HepG2 (cell line): ENCODE measurements around the gene ETF1. TPM values are rescaled to one million over a fixed set of nuclear protein-coding genes. Genes with fewer than 3 reads are reported as not detected.

Experiments
- BRD4 ChIP-seq: sonication (generic); formaldehyde crosslinking; IDR thresholded peaks from 2 replicates; pipeline ENCODE4 v1.4.0; 2020; ENCODE audit warnings: missing genetic modification reagents
- ETS1 ChIP-seq: sonication (generic); formaldehyde crosslinking; IDR thresholded peaks from 2 replicates; pipeline ENCODE4 v1.4.0; 2020; ENCODE audit warnings: missing genetic modification reagents
- FIP1L1 ChIP-seq: fragments of 200-400 bp; formaldehyde crosslinking; IDR thresholded peaks from 2 replicates; pipeline ENCODE4 v1.6.1; 2018; ENCODE audit warnings: low read depth, mild to moderate bottlenecking, low read length, moderate library complexity, borderline replicate concordance; ENCODE audit not compliant: insufficient read depth
- IRF1 ChIP-seq: sonication (generic); formaldehyde crosslinking; IDR thresholded peaks from 2 replicates; pipeline ENCODE4 v1.4.0; 2020; ENCODE audit warnings: low read depth, mild to moderate bottlenecking, missing genetic modification reagents
- NRL ChIP-seq: sonication (generic); formaldehyde crosslinking; IDR thresholded peaks from 2 replicates; pipeline ENCODE4 v1.5.0; 2020; ENCODE audit warnings: missing genetic modification reagents, mild to moderate bottlenecking, moderate library complexity, borderline replicate concordance
- RFX3 ChIP-seq: IDR thresholded peaks from 2 replicates; pipeline ENCODE4 v1.6.1; 2016; ENCODE audit warnings: missing biosample characterization, missing genetic modification reagents
- SIN3A ChIP-seq: IDR thresholded peaks from 2 replicates; pipeline ENCODE4 v1.6.1; 2011; ENCODE audit warnings: low read depth, mild to moderate bottlenecking, control low read depth, low read length, borderline replicate concordance
- YY1 ChIP-seq: IDR thresholded peaks from 2 replicates; pipeline ENCODE4 v1.6.1; 2011; ENCODE audit warnings: low read length, low read depth, moderate library complexity, mild to moderate bottlenecking; ENCODE audit not compliant: insufficient read depth, insufficient replicate concordance
- ZBTB43 ChIP-seq: sonication (generic); formaldehyde crosslinking; conservative IDR thresholded peaks from 2 replicates; pipeline ENCODE4 v1.4.0; 2020; ENCODE audit warnings: missing genetic modification reagents
- ZGPAT ChIP-seq: IDR thresholded peaks from 2 replicates; pipeline ENCODE4 v1.6.1; 2016; ENCODE audit warnings: mild to moderate bottlenecking
- ZNF121 ChIP-seq: sonication (generic); formaldehyde crosslinking; IDR thresholded peaks from 2 replicates; pipeline ENCODE4 v1.5.0; 2020; ENCODE audit warnings: mild to moderate bottlenecking, missing genetic modification reagents
- ZNF18 ChIP-seq: sonication (generic); formaldehyde crosslinking; IDR thresholded peaks from 2 replicates; pipeline ENCODE4 v1.8.0; 2022; ENCODE audit warnings: mild to moderate bottlenecking, missing genetic modification reagents; ENCODE audit not compliant: insufficient replicate concordance
- ZNF253 ChIP-seq: sonication (generic); formaldehyde crosslinking; IDR thresholded peaks from 2 replicates; pipeline ENCODE4 v1.8.0; 2022; ENCODE audit warnings: mild to moderate bottlenecking, missing genetic modification reagents, borderline replicate concordance
- ZNF335 ChIP-seq: sonication (generic); formaldehyde crosslinking; IDR thresholded peaks from 2 replicates; pipeline ENCODE4 v1.4.0; 2020; ENCODE audit warnings: missing genetic modification reagents
- ZNF562 ChIP-seq: sonication (generic); formaldehyde crosslinking; IDR thresholded peaks from 2 replicates; pipeline ENCODE4 v1.8.0; 2022; ENCODE audit warnings: missing genetic modification reagents, borderline replicate concordance
- ZNF615 ChIP-seq: sonication (generic); formaldehyde crosslinking; IDR thresholded peaks from 2 replicates; pipeline ENCODE4 v1.5.0; 2020; ENCODE audit warnings: mild to moderate bottlenecking, missing genetic modification reagents, borderline replicate concordance
- ZNF7 ChIP-seq: IDR thresholded peaks from 2 replicates; pipeline ENCODE4 v1.6.1; 2016; ENCODE audit warnings: missing biosample characterization, missing genetic modification reagents
- ZNF740 ChIP-seq: sonication (generic); formaldehyde crosslinking; IDR thresholded peaks from 2 replicates; pipeline ENCODE4 v1.4.0; 2020; ENCODE audit warnings: missing genetic modification reagents
- ZNF747 ChIP-seq: sonication (generic); formaldehyde crosslinking; IDR thresholded peaks from 2 replicates; pipeline ENCODE4 v1.8.1; 2023; ENCODE audit warnings: missing genetic modification reagents, mild to moderate bottlenecking, borderline replicate concordance
- ZNF777 ChIP-seq: sonication (generic); formaldehyde crosslinking; IDR thresholded peaks from 2 replicates; pipeline ENCODE4 v1.4.0; 2020; ENCODE audit warnings: missing genetic modification reagents
- ZNF792 ChIP-seq: IDR thresholded peaks from 2 replicates; pipeline ENCODE4 v1.6.1; 2016
- ZNF850 ChIP-seq: sonication (generic); formaldehyde crosslinking; conservative IDR thresholded peaks from 2 replicates; pipeline ENCODE4 v1.9.0; 2021; ENCODE audit warnings: mild to moderate bottlenecking, missing genetic modification reagents
- ZNF879 ChIP-seq: sonication (generic); formaldehyde crosslinking; IDR thresholded peaks from 2 replicates; pipeline ENCODE4 v1.8.1; 2023; ENCODE audit warnings: missing genetic modification reagents
- polyA plus RNA-seq, 8 experiments: library from polyadenylated mRNA; depleted of rRNA in 3 of 8; stranded (reverse) in 7 of 8; unstranded in 1 of 8; fragments of >200 nt; fragmentation: Illumina TruSeq in 4 of 8; extraction: Trizol in 4 of 8; gene quantifications; 2 replicates each; pipeline versions ENCODE4 v1.2.1 to v1.2.3, GENCODE V29; 2011 to 2016; ENCODE audit warnings: low read depth in 4 of 8, missing spikeins in 1 of 8, mixed read lengths in 1 of 8; ENCODE audit not compliant: insufficient read depth in 1 of 8
- total RNA-seq, 5 experiments: library from RNA; depleted of rRNA; stranded (reverse); fragments of >200 nt; fragmentation: Illumina TruSeq; extraction: Trizol; gene quantifications; 2 replicates each; pipeline ENCODE4 v1.2.3, GENCODE V29; 2016; ENCODE audit warnings: low read depth in 1 of 5

The ETF1 gene
- total and polyA plus RNA-seq, 2 of the 13 experiments (the other 11 are each of a cell fraction or from before 2014, with no cell fraction given), result 52.1 to 184 TPM

GRCh38 chr5:138459311-138459933, 83.6 kb downstream of the ETF1 start (continued):
- TF ChIP-seq ZNF747 (CRISPR knock-in tag) (0 out of 2 replicates have a peak, but pooled peaks have one; percentile 41), ZNF850 (CRISPR knock-in tag) (no peak), YY1 (no peak), ZNF7 (CRISPR knock-in tag) (no peak), RFX3 (CRISPR knock-in tag) (peak; percentile 15; the same call in 1 of the 2 replicates), ZNF253 (CRISPR knock-in tag) (peak; percentile 82; the same call in 1 of the 2 replicates), IRF1 (0 out of 2 replicates have a peak, but pooled peaks have one; percentile 53), ZNF121 (no peak), ZBTB43 (CRISPR knock-in tag) (peak; percentile 51; the same call in 1 of the 2 replicates), ETS1 (CRISPR knock-in tag) (0 out of 2 replicates have a peak, but pooled peaks have one; percentile 18), ZGPAT (CRISPR knock-in tag) (peak; percentile 51; the same call in 1 of the 2 replicates), ZNF792 (CRISPR knock-in tag) (peak; percentile 90; the same call in 1 of the 2 replicates), ZNF615 (0 out of 2 replicates have a peak, but pooled peaks have one; percentile 25), ZNF777 (CRISPR knock-in tag) (no peak), NRL (no peak), ZNF562 (CRISPR knock-in tag) (no peak), FIP1L1 (no peak), SIN3A (peak; percentile 55; the same call in 1 of the 2 replicates), ZNF740 (CRISPR knock-in tag) (no peak), ZNF335 (CRISPR knock-in tag) (peak; percentile 82), ZNF879 (CRISPR knock-in tag) (no peak), BRD4 (no peak), ZNF18 (no peak)
